Heart left ventricle (tissue), 16 donors: ENCODE results near the gene STX2. TPM values are rescaled to one million over a fixed set of nuclear protein-coding genes. Genes with fewer than 3 reads are reported as not detected.
A peak's percentile ranks its signal among the peaks of the same experiment; 100 is the strongest.

Experiments
- ATAC-seq, 4 donors: fragments of 200-7000 bp; cut with Tn5 transposase; one replicate each; pipeline ENCODE4 v1.9.1; 2020 to 2022; ENCODE audit warnings: moderate library complexity in 4 of 4, mild to moderate bottlenecking in 3 of 4, moderate number of reproducible peaks in 1 of 4
- DNase-seq, 5 donors: peaks; one replicate each; pipeline ENCODE4 v3.0.0-alpha.2; 2020
- H3K27ac ChIP-seq, 12 donors: fragments of 200-600 bp; sonication (generic) in 4 of 12; one replicate each; pipeline versions ENCODE4 v1.5.0 to v1.8.0; 2016 to 2022; ENCODE audit warnings: mild to moderate bottlenecking in 2 of 12
- H3K27me3 ChIP-seq, 9 donors: fragments of 200-600 bp; sonication (generic) in 2 of 9; one replicate each; pipeline versions ENCODE4 v1.5.1 to v1.8.0; 2016 to 2022; ENCODE audit warnings: mild to moderate bottlenecking in 3 of 9
- H3K36me3 ChIP-seq, 9 donors: fragments of 200-600 bp; sonication (generic) in 2 of 9; one replicate each; pipeline versions ENCODE4 v1.5.0 to v1.8.0; 2018 to 2022; ENCODE audit warnings: mild to moderate bottlenecking in 2 of 9
- H3K4me1 ChIP-seq, 12 donors: fragments of 200-600 bp; sonication (generic) in 4 of 12; one replicate each; pipeline versions ENCODE4 v1.5.0 to v1.8.0; 2016 to 2022; ENCODE audit warnings: mild to moderate bottlenecking in 3 of 12
- H3K4me3 ChIP-seq, 12 donors: fragments of 200-600 bp; sonication (generic) in 4 of 12; one replicate each; pipeline versions ENCODE4 v1.5.0 to v1.8.0; 2017 to 2022; ENCODE audit warnings: mild to moderate bottlenecking in 9 of 12, moderate library complexity in 4 of 12
- H3K9me3 ChIP-seq, 12 donors: fragments of 200-600 bp; sonication (generic) in 4 of 12; one replicate each; pipeline versions ENCODE4 v1.5.0 to v1.8.0; 2016 to 2022; ENCODE audit warnings: mild to moderate bottlenecking in 1 of 12
- CTCF ChIP-seq, 12 donors: fragments of 200-600 bp; sonication (generic) in 4 of 12; IDR thresholded peaks; one replicate each; pipeline versions ENCODE4 v1.5.0 to v1.8.0; 2018 to 2022; ENCODE audit warnings: antibody characterized with exemption in 12 of 12, mild to moderate bottlenecking in 5 of 12
- POLR2A ChIP-seq, 2 donors: fragments of 450-650 bp; IDR thresholded peaks; one replicate each; pipeline ENCODE4 v1.6.1; 2017; ENCODE audit warnings: antibody characterized with exemption in 2 of 2, mild to moderate bottlenecking in 2 of 2, moderate library complexity in 2 of 2
- WGBS, 4 donors: extraction: QIAGEN DNeasy Blood & Tissue Kit in 2 of 4; methylation state at CpG; one replicate each; pipeline versions ENCODE4 v1.1.5 to v1.1.7; 2013 to 2018; 5-methylcytosine and 5-hydroxymethylcytosine counted together
- intact Hi-C, 10 donors: fragments of 100-400 bp; cut with DNase I; formaldehyde crosslinking; loops; one replicate each; pipeline versions ENCODE4 v1.11.1 to v1.14.2; 2022
- polyA plus RNA-seq, 2 donors: library from polyadenylated mRNA; stranded (reverse); fragments of 200-250 nt; gene quantifications; one replicate each; pipeline ENCODE4 v1.2.3, GENCODE V29; 2013
- total RNA-seq, 9 donors: library from RNA; depleted of rRNA in 2 of 9; stranded (reverse); fragments of >200 nt in 2 of 9; fragmentation: NEBNext Ultra II Directional in 3 of 9; extraction: Animal tissue kit (Norgen Biotek cat#: 25700) in 3 of 9; gene quantifications; one replicate each; pipeline versions ENCODE4 v1.1.0 to v1.2.4, GENCODE V29; 2016 to 2023
- donor health status: ischemic (EF 13 %, LVEDD 7.1; RV severe dilation, severe dysfunction).
- donor health status: healthy with polysubstance abuse.
- donor health status: DM: no; HTN: yes; CAD: no.
- donor health status: DM: no; HTN: no; CAD: no.
- donor health status: ischemic (EF 25% LVEDD 6.9; RV normal size, moderate dysfunction).
- donor health status: ischemic (EF 25% LVEDD 5.7; RV mildly dilated, moderate dysfunction).
- donor health status: healthy.
- donor health status: DM: yes; HTN: yes; CAD: no.
- donor health status: ischemic (EF 35%, LVEDD 5.7; RV mildly dilated, moderate dysfunction).
- donor health status: nonischemic (EF 11% LVEDD 7.7; RV severe dilation, severe dysfunction).
- donor health status: DM: yes; HTN: yes; CAD: no.
- donor health status: PGD.
- donor health status: ischemic (EF 29% LVEDD 5.4; RV normal size, mild dysfunction).
- donor health status: nonischemic (EF 23%, LVEDD 6.1; RV moderate dilation, normal function).

STX2 gene
- total and polyA plus RNA-seq, 11 donors = 6.2 to 21.8 (median 11.1) TPM

GRCh38 chr12:130803702-130804101 is 35.3 kb downstream of the STX2 start:
- no peak overlapping the region for H3K4me3 ChIP-seq
- intact Hi-C loops = no loop called here
- no peaks in the 10 kb centered on the region for H3K9me3 ChIP-seq
- WGBS, 4 donors = 83 to 89% (median 89%) methylated on average over 5 of the region's 5 CpGs
- peaks cover 0 to 100% (median 93%) of the 10 kb centered on the region in 9 donors for H3K36me3 ChIP-seq
- TF ChIP-seq CTCF (IDR thresholded peaks at IDR 0.05) (no peak), POLR2A (IDR thresholded peaks at IDR 0.05) (no peak)
- no peak for ATAC-seq
- H3K4me1 ChIP-seq = no peaks in the 10 kb centered on the region
- no peak for DNase-seq
- no peak overlapping the region for H3K27ac ChIP-seq
- H3K27me3 ChIP-seq = no peaks in the 10 kb centered on the region

GRCh38 chr12:130800312-130800711 is 38.7 kb downstream of the STX2 start:
- no peak for DNase-seq
- H3K36me3 ChIP-seq = peaks cover 0 to 100% (median 91%) of the 10 kb centered on the region in 9 donors
- no peak for ATAC-seq
- H3K4me3 ChIP-seq = no peak overlapping the region
- TF ChIP-seq CTCF (IDR thresholded peaks at IDR 0.05) = no peak
- TF ChIP-seq POLR2A (IDR thresholded peaks at IDR 0.05) = no peak
- WGBS, 4 donors = 92 to 100% (median 95%) methylated on average over 2 of the region's 2 CpGs
- H3K27ac ChIP-seq = no peak overlapping the region
- no peaks in the 10 kb centered on the region for H3K9me3 ChIP-seq
- H3K4me1 ChIP-seq = no peaks in the 10 kb centered on the region
- no peaks in the 10 kb centered on the region for H3K27me3 ChIP-seq
- intact Hi-C loops = no loop called here

- DNase-seq (no peak), ATAC-seq (no peak)
- intact Hi-C loops = no loop called here
- TF ChIP-seq POLR2A (IDR thresholded peaks at IDR 0.05) (no peak), CTCF (IDR thresholded peaks at IDR 0.05) (no peak)
- Histone ChIP-seq H3K36me3 (peaks cover 0 to 100% (median 94%) of the 10 kb centered on the region in 9 donors), H3K27ac (no peak overlapping the region), H3K4me1 (no peaks in the 10 kb centered on the region), H3K27me3 (no peaks in the 10 kb centered on the region), H3K9me3 (no peaks in the 10 kb centered on the region), H3K4me3 (no peak overlapping the region)
- WGBS, 4 donors = 93 to 97% (median 94%) methylated on average over 4 of the region's 4 CpGs
Observed at GRCh38 chr12:130799051-130799450, 40.0 kb downstream of the STX2 start.

- intact Hi-C loops = no loop called here
- no peaks in the 10 kb centered on the region for H3K4me1 ChIP-seq
Observed at GRCh38 chr12:130796985-130797686, 41.9 kb downstream of the STX2 start.

More at GRCh38 chr12:130796985-130797686, 41.9 kb downstream of the STX2 start:
- ATAC-seq (no peak), DNase-seq (peak in 1 of 5 donors; percentile 37)
- peak overlapping the region in 1 of 12 donors; percentile 1 for H3K4me3 ChIP-seq
- no peaks in the 10 kb centered on the region for H3K27me3 ChIP-seq
- H3K36me3 ChIP-seq = peaks cover 0 to 100% (median 88%) of the 10 kb centered on the region in 9 donors
- H3K27ac ChIP-seq = no peak overlapping the region
- 93 to 95% (median 94%) methylated on average over 17 to 19 of the region's 19 CpGs for WGBS, 4 donors
- TF ChIP-seq POLR2A (IDR thresholded peaks at IDR 0.05) (no peak), CTCF (IDR thresholded peaks at IDR 0.05) (no peak)
- no peaks in the 10 kb centered on the region for H3K9me3 ChIP-seq
